GM20431 (cell line): ENCODE data around the gene PEX11A.

Experiments
- in situ Hi-C: fragments of 300-500 bp; cut with MseI, MboI; formaldehyde crosslinking; loops from one replicate; pipeline ENCODE4 v1.15.0; 2020; ENCODE audit warnings: low sequenced_read_pairs; ENCODE audit not compliant: unreplicated experiment

PEX11A gene

DNA sequence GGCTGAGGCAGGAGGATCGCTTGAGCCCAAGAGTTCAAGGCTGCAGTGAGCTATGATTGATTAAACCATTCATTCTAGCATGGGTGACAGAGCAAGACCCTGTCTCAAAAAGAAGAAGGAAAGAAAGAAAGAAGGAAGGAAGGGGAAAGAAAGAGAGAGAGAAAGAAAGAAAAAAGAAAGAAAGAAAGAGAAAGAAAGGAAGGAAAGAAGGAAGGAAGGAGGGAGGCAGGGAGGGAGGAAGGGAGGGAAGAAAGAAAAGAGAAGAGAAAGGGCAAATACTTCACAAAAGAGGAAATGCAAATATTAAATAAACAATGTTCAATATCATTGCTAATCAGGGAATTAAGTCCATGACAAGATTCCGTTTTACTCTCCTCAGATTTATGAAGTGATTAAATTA is 31.3 kb downstream of the PEX11A start:
- in situ Hi-C loops = no loop called here

GRCh38 chr15:89657686-89658200 is 32.8 kb downstream of the PEX11A start:
- in situ Hi-C loops = no loop called here

DNA sequence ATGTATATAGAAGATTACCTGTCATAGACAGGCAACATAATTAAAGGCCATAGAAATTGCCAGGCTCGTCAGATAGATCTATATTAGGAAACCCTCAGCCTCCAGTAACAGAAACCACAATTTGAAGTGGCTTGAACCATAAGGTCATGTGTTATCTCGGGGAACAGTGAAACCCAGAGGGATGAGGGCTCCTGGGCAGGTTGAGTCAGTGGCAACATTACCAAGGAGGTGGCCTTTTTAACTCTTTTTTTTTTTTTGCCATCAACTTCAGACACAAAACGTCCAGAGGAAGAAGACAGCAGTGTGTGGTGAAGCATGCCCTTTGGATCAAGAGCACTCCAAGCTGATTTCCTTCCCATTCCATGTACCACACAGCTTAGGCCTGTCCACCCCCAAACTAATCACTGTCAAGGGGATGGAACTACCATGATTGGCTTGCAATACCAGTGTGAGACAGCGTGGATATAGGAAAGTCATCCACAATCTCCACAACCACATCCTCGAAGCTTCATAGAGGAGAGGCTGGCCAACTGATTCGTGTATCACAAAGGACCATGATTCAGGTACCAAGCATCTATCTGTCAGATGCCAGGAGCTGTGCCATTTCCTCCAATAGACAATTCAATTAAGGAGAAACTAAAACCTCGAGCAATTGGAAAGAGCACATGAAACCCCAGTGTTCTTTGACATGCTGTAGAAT is 34.3 kb downstream of the PEX11A start:
- in situ Hi-C loops = no loop called here

- in situ Hi-C loops = no loop called here
These were observed 35.4 kb downstream of the PEX11A start, which contains the start of gene KIF7 for GRCh38 chr15:89654847-89655805. KIF7 (minus strand) TSS chr15:89655467; CDS start chr15:89652930, 2,537 bp downstream.

GRCh38 chr15:89654301-89654761 is 36.2 kb downstream of the PEX11A start:
- in situ Hi-C loops = no loop called here

DNA sequence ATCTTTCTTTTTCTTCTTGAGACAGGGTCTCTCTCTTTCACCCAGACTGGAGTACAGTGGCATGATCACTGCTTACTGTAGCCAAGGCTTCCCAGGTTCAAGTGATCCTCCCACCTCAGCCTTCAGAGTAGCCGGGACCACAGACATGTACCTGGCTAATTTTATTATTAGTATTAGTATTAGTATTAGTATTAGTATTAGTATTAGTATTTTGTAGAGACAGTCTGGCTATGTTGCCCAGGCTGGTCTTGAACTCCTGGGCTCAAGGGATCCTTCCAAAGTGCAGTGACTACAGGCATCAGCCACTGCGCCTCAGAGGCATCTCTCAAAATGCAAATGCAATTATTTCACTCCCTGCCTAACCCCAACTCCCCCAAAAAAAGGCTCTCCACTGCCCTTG is 37.0 kb downstream of the PEX11A start:
- in situ Hi-C loops = no loop called here

DNA sequence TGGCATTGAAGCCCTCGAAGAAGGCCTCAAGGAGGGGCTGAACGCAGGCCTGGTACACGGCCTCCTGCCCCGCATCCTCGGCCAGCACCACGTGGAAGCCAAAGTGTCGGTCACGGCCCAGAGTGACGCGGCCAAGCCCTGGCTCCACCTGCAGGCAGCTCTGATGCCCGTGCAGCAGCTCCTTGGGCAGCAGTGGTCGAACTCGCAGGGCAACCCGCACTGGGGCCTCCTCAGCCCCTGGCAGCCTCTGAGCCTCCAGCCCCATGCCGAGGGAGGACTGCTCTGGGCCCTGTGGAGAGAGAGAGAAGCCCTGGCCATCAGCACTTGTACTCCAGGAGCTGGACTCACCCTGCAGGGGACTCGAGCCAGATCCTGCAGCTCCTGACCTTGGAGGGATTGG is 37.9 kb downstream of the PEX11A start:
- in situ Hi-C loops = no loop called here

- in situ Hi-C loops = no loop called here
These were observed 38.4 kb downstream of the PEX11A start for GRCh38 chr15:89652131-89652530.

DNA sequence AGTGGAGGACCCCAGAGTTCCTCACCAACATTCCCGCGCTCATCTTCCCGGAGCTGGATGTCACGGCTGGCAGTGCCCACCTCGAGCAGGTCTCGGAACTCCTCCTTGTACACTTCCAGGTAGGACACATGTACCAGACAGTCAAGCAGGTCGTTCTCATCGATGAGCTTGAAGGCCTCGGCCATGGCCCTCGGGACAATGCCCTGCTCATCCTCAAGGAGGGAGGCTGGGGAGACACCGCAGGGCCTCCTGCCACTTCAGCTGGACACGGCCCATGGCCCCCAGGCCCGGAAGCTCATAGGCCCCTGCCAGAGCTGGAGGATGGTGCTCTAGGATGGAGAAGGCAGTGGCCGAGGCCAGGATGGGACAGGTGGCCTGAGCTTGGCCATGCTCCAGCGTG is 40.8 kb downstream of the PEX11A start:
- in situ Hi-C loops = no loop called here

- in situ Hi-C loops = no loop called here
These were observed 41.4 kb downstream of the PEX11A start for GRCh38 chr15:89649013-89649625.

DNA sequence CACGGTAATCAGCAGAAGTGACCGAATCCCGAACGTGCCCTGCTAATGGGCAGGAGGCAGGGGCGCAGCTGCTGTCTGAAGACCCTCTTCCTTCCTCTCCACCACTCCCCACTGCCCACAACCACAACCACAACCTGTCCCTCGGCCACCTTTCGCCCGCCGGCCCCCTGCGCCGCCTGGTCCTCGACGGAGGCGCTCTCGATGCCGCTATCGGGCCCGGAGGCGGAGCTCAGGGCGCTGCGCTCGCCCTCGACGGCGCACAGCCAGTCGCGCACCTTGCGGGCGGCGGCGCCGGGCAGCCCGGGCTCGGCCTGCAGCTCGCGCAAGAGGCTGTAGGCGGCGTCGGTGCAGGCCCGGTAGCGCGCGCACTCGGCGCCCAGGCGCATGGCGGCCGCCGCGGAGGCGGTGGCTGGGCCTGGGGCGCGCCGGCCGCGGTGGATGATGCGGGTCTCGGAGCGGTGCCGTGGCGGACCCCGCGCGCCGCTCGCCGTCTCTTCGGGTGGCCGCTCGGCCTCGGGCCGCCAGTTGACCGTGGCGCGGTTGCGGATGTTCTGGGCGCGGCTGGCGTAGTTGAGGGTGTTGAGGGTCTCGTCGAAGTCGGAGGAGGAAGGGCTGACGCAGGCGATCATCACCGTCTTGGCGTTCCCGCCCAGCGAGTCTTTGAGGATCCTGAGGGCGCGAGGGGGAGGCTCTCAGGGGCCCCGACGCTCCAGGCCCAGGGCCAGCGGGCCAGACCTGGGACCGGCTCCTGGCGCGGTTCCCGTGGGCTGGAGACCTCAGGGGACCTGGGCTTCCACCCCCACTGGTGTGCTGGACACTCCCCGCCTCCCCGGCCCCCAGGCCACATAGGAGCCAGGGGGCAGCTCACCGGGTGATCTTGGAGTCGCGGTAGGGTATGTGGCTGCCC is 42.2 kb downstream of the PEX11A start:
- in situ Hi-C loops = no loop called here

DNA sequence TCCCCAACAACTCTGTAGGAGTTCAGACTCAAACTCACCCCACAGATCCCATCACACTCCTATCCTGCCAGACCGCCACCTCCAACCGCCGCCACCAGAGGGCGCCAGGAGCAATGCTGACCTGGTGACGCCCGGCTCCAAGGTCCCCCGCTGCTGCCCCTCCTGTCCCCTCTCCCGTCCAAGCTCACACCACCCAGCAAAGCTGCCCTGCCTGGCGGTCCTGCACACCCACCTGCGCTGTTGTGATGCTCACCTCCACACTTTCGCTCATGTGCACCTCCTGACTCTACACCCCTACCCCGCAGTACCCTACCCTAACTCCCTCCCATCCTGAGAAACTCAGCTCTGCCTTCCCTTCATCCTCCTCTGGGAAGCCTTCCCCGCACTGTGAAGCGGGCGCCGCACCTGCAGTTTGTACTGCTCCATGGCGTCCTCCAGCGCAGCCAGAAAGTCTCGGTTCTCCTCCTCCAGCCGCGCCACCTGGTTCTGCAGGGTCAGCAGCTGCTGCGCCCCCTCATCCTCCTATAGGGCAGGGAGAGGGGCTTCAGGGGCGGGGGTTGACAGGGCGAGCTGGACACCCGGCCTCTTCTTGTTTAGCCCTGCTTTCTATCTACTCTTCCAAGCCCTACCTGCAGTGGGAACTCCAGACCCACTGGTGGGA is 43.2 kb downstream of the PEX11A start:
- in situ Hi-C loops = no loop called here

GRCh38 chr15:89646416-89647141 is 44.0 kb downstream of the PEX11A start:
- in situ Hi-C loops = no loop called here

DNA sequence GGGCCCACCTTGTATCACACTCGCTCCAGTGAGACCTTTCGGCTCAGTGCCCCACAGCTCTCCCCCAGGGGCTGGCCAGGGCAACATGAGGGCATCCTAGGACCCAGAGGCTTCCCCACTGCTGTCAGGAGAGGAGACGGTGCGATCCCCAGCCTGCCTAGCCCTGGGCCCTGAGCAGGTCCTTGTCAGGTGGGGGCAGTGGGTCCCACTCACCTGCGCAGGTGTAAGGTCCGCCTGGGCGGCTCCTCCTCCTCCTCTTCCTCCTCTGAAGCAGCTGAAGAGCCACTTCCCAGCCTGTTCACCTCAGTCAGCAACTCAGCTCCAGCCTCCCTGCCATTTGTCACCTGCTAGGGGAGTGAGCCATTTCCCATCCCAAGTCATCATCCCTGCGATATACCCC is 44.9 kb downstream of the PEX11A start:
- in situ Hi-C loops = no loop called here

DNA sequence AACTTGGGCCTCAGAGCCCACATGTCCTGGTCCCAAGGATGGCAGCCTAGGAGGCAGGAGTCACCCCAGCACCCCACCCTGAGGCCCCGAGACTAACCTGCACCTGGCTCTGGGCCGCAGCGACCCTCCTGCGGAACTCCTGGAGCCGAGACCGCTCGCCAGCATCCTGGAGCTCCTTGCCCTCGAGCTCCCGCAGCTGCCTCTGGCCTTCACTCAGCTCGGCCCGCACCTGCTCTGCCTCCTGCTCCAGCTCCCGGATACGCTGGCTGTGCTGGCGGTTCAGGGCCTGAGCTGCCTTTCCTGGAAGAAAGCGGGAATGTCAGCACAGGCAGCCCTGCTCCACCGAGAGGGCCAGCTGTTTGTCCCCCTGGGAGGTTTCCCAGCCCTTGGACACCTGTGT is 48.4 kb downstream of the PEX11A start:
- in situ Hi-C loops = no loop called here

DNA sequence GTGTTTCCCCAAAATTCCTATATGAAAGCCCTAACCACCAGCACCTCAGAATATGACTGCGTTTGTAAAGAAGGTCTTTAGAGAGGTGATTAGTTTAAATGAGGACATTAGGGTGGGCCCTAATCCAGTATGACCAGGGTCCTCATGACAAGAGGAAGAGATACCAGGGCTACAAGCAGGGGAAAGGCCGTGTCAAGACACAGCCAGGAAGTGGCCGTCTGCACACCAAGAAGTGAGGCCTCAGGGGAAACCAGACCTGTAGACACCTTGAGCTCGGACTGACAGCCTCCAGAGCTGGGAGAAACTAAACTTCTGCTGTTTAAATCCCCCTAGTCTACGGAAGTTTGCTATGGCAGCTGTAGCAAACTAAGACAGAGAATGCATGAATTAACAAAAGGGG is 49.5 kb downstream of the PEX11A start:
- in situ Hi-C loops = no loop called here

GRCh38 chr15:89640245-89640644 is 50.3 kb downstream of the PEX11A start:
- in situ Hi-C loops = no loop called here

DNA sequence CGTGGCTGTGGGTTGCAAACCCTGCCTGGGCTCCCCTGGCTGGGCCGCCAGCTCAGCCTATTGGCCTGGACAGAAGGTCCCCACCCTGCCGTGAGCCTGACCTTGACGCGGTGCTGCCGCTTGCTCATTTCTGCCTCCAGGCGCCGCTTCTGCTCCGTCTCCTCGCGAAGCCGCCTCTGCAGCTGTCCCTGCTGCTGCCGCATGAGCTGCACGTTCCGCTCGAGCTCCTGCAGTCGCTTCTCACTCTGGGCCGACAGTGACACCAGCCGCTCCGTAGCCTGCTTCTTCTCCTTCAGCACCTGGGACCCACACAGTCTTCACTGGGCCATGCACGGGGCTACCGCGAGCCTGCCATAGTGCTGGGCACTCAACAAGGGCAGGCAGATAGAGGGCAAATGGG is 57.0 kb downstream of the PEX11A start:
- in situ Hi-C loops = no loop called here
